Myocyte (in vitro differentiated cells): ENCODE results near the gene CDKL2. TPM values are rescaled to one million over a fixed set of nuclear protein-coding genes. Genes with fewer than 3 reads are reported as not detected.
"Not testable (repeated sequence)": the region's sequence is repeated elsewhere in the genome, so short reads cannot be mapped to it uniquely, and the experiment has no call there.

Experiments used
- DNase-seq: peaks from one replicate; pipeline ENCODE4 v3.0.0-alpha.2; 2012; ENCODE audit warnings: low read depth
- polyA plus RNA-seq: library from polyadenylated mRNA; unstranded; fragments of >200 nt; gene quantifications from one replicate; pipeline ENCODE4 v1.2.1, GENCODE V29; 2012; ENCODE audit warnings: missing spikeins
- total RNA-seq: library from RNA; depleted of rRNA; stranded (reverse); fragments of >200 nt; gene quantifications from 2 replicates; pipeline ENCODE4 v1.2.3, GENCODE V29; 2014

CDKL2 gene
- total RNA-seq = 0.10 and 0.59 TPM in 2 replicates
- 0.09 TPM for polyA plus RNA-seq

GRCh38 chr4:75630174-75630936, at the start of gene CDKL2:
CDKL2 (minus strand) TSS chr4:75630528; CDS start chr4:75625988, 4,540 bp downstream.
- DNase-seq = peak; percentile 67

- DNase-seq = no peak
These were observed 48.6 kb upstream of the CDKL2 start for GRCh38 chr4:75678965-75679364.

GRCh38 chr4:75678473-75678872, 48.1 kb upstream of the CDKL2 start:
- DNase-seq = no peak

GRCh38 chr4:75675004-75675531, 44.7 kb upstream of the CDKL2 start:
- DNase-seq = no peak

GRCh38 chr4:75673959-75674328, 43.6 kb upstream of the CDKL2 start:
- peak; percentile 17 for DNase-seq

- peak; percentile 99 for DNase-seq
These were observed 43.0 kb upstream of the CDKL2 start, which contains the start of gene G3BP2 for GRCh38 chr4:75673027-75673958. G3BP2 (minus strand) TSS chr4:75673411; CDS start chr4:75662025, 11,386 bp downstream.

- peak; percentile 60 for DNase-seq
These were observed 42.2 kb upstream of the CDKL2 start for GRCh38 chr4:75672461-75673026.

- DNase-seq = no peak
These were observed 41.6 kb upstream of the CDKL2 start for GRCh38 chr4:75671802-75672421.

- no peak for DNase-seq
These were observed 38.3 kb upstream of the CDKL2 start for GRCh38 chr4:75668596-75668995.

- DNase-seq = not testable (repeated sequence)
These were observed 37.3 kb upstream of the CDKL2 start for GRCh38 chr4:75667636-75668035.

GRCh38 chr4:75666299-75666698, 36.0 kb upstream of the CDKL2 start:
- DNase-seq = no peak

- not testable (repeated sequence) for DNase-seq
These were observed 34.3 kb upstream of the CDKL2 start for GRCh38 chr4:75664604-75665003.

GRCh38 chr4:75662626-75663025, 32.3 kb upstream of the CDKL2 start:
- no peak for DNase-seq

GRCh38 chr4:75660491-75660890, 30.2 kb upstream of the CDKL2 start:
- no peak for DNase-seq

- no peak for DNase-seq
These were observed 29.2 kb upstream of the CDKL2 start for GRCh38 chr4:75659512-75660031.

- DNase-seq = no peak
These were observed 28.5 kb upstream of the CDKL2 start for GRCh38 chr4:75658876-75659275.

- DNase-seq = no peak
These were observed 25.2 kb upstream of the CDKL2 start for GRCh38 chr4:75655562-75655961.

- DNase-seq = peak; percentile 8
These were observed 24.6 kb upstream of the CDKL2 start for GRCh38 chr4:75654905-75655304.

GRCh38 chr4:75653845-75654503, 23.6 kb upstream of the CDKL2 start:
- peak; percentile 20 for DNase-seq

- no peak for DNase-seq
These were observed 13.8 kb upstream of the CDKL2 start for GRCh38 chr4:75644095-75644494.
